ENCODE measurements around the gene DNAJB12.
"Not testable (repeated sequence)": the region's sequence is repeated elsewhere in the genome, so short reads cannot be mapped to it uniquely, and the experiment has no call there.

DNAJB12 gene

DNA sequence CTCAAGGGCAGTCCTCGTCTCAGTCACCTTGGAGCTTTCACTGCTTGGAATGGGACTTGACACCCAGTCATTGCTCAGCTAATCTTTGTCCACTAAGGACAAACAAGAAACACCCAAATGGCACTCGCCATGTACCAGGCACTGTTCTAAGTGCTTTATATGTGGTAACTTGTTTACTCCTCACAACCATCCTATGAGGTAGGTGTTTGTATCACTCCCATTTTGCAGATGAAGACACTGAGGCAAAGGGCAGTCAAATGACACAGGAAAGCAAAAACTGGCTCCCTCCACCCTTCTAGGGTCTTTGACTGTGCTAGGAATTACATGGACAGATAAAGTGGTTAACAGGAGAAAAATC lies 24.7 kb downstream of the DNAJB12 start:
- no peak overlapping the region for H3K4me3 ChIP-seq (ENCODE audit: low read length)
- no peak for TF ChIP-seq ZNF274 (IDR thresholded peaks at IDR 0.05; ENCODE audit: low read depth, low read length)

DNA sequence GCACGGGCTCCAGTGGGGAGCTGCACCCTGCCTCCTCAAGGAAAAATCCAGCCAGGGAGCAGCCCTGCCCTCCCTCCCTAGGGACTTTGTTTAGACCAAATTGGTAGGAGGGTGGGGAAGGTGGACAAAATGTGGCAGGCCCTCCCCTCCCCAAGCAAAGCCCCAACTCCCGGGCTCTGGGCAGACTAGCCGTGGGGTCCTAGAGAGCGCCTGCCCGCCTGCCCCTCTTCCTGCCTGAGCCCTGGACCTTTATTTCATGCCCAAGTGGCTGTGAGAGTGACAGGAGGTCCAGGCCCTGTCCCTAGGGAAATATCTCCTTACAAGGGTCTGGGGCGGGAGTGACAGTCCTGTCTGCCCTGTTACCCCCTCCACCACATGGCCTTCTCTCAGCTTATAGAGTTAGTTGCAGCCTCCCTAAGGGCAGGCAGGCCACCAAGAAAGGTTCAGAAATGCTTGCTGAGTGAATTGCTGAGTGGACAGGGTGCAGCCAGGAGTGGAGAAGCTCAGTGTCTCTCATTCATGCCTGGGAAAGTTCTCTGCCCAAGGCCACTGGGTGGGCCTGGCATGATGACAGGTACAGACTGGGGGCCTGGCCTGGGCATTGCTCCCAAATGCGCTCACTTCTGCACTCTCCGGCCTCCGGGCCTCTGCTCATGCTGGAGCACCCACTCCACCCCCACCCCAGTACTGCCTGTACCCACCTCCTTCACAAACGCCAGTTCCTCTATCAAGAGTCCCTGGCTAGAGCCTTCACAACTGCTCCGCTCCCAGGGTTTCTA lies 25.2 kb downstream of the DNAJB12 start:
- H3K4me3 ChIP-seq (ENCODE audit: low read length), result no peak overlapping the region
- no peak for TF ChIP-seq ZNF274 (IDR thresholded peaks at IDR 0.05; ENCODE audit: low read depth, low read length)

GRCh38 chr10:72328829-72329204 lies 25.9 kb downstream of the DNAJB12 start:
- no peak overlapping the region for H3K4me3 ChIP-seq (ENCODE audit: low read length)
- TF ChIP-seq ZNF274 (IDR thresholded peaks at IDR 0.05; ENCODE audit: low read depth, low read length), result no peak

DNA sequence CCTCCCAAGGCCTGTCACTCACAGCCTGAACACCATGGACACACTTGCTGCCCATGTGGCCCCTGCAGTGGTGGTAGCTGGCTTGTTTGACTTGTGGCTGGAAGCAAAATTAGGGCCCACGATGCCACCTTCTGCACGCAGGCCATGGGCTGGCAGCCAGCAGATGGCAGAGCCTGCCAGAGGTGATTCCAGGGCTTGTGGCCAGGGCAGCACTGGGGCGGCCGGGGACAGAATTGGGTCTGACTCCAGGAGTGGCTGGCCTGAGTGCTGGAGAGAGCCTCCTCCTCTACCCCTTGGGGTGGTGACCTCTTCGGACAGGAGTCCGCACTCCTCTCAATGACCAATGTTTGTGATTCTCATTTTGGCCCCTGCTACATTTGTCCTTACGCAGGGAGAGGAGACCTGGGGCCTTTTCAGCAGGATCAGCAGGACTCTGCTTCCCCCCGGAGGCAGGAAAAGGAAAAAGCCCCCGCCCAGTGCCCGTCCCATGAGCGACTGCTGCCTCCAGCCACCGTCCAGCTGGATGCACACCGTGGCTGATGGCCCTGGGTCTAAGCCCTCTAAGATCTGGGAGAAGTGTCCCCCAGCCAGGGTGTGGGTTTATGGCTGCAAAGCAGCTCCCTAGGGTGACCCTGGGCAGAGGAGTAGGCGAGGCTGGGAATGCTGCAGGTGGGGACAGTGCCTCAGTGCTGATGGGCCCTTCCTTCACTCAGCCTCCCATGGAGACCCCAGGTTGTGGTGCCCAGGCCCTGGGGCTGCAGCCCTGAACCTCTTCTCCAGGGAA lies 26.5 kb downstream of the DNAJB12 start:
- no peak for TF ChIP-seq ZNF274 (IDR thresholded peaks at IDR 0.05; ENCODE audit: low read depth, low read length)
- no peak overlapping the region for H3K4me3 ChIP-seq (ENCODE audit: low read length)

DNA sequence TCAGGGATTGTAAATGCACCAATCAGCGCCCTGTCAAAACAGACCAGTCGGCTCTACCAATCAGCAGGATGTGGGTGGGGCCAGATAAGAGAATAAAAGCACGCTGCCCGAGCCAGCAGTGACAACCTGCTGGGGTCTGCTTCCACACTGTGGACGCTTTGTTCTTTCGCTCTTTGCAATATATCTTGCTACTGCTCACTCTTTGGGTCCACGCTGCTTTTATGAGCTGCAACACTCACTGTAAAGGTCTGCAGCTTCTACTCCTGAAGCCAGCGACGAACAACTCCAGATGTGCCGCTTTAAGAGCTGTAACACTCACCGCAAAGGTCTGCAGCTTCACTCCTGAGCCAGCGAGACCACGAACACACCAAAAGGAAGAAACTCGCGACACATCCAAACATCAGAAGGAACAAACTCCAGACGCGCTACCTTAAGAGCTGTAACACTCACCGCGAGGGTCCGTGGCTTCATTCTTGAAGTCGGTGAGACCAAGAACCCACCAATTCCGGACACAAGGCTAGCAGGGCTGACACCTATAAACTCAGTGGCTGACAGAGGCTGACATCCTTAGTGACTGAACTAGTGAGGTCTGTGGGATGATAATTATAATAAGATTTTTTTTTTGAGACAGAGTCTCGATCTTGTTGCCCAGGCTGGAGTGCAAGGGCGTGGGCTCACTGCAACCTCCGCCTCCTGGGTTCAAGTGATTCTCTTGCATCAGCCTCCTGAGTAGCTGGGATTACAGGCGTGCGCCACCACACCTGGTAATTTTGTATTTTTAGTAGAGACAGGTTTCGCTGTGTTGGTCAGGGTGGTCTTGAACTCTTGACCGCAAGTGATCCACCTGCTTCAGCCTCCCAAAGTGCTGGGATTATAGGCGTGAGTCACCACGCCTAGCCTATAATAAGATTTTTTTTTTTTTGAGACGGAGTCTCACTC lies 27.8 kb downstream of the DNAJB12 start:
- not testable (repeated sequence) for H3K4me3 ChIP-seq (ENCODE audit: low read length)

DNA sequence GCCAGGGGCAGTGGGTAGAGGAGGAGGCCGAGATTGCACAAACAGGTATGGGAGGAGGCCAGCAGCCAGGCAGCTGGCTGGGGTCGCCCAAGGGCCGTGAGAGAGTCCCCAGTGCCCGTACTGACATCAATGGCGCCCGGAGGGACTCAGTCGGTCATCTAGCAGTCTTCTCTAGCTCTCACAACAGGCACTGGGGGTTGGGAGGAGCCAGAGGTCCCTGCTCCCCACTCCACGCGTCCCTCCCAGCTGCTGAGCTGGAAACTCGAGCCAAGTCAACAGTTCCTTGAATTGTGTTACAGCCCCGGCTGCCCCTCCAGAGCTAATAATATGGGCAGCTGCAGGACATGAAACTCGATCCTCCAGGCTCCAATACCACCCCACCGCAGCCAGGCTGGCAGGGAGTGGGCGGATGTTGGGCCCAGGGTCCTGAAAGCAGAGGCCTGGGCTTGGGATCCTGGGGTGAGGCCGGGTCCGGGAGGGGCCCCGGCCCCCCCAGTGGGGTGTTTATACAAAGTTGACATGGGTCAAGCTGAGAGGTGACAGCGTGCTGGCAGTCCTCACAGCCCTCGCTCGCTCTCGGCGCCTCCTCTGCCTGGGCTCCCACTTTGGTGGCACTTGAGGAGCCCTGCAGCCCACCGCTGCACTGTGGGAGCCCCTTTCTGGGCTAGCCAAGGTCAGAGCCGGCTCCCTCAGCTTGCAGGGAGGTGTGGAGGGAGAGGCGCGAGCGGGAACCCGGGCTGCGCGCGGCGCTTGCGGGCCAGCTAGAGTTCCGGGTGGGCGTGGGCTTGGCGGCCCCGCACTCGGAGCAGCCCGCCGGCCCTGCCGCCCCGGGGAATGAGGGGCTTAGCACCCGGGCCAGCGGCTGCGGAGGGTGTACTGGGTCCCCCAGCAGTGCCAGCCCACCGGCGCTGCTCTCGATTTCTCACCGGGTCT lies 29.2 kb downstream of the DNAJB12 start:
- H3K4me3 ChIP-seq (ENCODE audit: low read length), result not testable (repeated sequence)

- no peak for TF ChIP-seq ZNF274 (IDR thresholded peaks at IDR 0.05; ENCODE audit: low read depth, low read length)
- no peak overlapping the region for H3K4me3 ChIP-seq (ENCODE audit: low read length)
Observed at GRCh38 chr10:72323771-72324191, 30.9 kb downstream of the DNAJB12 start.

DNA sequence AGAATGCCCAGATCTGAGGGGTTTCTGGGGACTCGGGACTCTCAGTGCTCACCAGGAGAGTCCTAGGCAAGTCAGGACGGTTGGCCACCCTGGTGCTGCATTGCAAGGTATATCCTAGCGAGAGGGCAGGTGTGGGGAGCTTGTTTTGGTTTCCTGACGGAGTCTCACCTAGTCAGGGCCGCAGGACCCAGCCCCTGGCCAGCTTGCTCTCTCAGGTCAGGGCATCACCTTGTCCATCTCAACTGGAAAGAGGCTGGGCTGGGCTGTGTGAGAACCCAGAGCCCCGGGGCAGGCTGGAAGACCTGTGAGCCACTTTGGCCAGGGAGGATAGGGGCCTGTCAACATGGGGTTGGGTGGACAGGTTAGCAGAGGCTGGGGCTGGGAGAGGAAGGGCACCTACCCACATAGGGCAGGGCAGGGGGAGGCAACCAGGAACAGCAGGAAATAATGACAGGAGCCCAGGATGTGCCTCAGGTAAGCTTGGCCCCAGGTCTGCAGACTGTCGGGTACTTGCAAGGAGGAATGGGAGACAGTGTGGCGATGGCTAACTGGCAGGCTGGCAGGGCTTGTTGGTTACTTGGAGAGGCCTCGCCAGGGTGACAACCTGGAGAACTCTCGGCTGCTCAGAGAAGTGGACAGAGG lies 31.5 kb downstream of the DNAJB12 start:
- TF ChIP-seq ZNF274 (IDR thresholded peaks at IDR 0.05; ENCODE audit: low read depth, low read length), result no peak
- no peak overlapping the region for H3K4me3 ChIP-seq (ENCODE audit: low read length)

DNA sequence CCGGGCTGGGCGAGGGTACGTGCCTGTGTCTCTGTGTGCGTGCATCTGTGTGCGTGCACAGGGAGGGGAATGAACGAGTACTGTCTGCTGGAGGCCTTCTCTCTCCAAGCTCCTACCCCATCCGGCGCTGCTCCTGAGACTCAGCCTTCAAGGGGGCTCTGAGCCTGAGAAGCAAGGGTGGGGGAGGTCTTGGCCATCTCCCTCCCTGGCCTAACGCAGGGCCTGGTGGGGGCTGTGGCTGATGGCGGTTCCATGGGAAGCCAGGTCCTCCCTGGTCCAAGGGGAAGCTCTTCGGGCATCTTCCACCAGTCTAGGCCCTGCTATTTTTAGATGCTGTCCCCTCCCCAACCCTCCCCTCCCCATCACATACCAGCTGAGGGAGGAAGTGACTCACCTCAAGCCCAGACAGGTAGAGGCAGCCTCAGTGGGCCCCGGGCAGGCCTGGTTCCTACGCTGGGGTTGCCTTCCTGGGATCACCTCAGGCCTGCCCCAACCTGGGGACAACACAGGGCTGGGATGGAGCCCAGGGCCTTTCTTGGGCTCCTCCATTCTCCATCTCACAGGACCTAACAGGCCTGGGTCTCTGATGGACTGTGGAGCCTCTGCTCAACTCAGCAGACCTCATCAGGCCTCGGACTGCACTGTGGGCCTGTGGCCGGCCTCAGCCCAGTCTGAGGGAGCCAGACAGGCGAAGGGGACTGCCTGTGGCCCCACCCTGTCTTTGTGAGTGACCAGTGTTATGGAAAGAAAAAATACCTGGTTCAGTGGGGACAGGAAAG lies 32.2 kb downstream of the DNAJB12 start:
- no peak overlapping the region for H3K4me3 ChIP-seq (ENCODE audit: low read length)
- no peak for TF ChIP-seq ZNF274 (IDR thresholded peaks at IDR 0.05; ENCODE audit: low read depth, low read length)

- TF ChIP-seq ZNF274 (IDR thresholded peaks at IDR 0.05; ENCODE audit: low read depth, low read length), result no peak
- H3K4me3 ChIP-seq (ENCODE audit: low read length), result no peak overlapping the region
Observed at GRCh38 chr10:72322030-72322279, 32.8 kb downstream of the DNAJB12 start.

- no peak for TF ChIP-seq ZNF274 (IDR thresholded peaks at IDR 0.05; ENCODE audit: low read depth, low read length)
- H3K4me3 ChIP-seq (ENCODE audit: low read length), result no peak overlapping the region
Observed at GRCh38 chr10:72321248-72322029, 33.3 kb downstream of the DNAJB12 start.

DNA sequence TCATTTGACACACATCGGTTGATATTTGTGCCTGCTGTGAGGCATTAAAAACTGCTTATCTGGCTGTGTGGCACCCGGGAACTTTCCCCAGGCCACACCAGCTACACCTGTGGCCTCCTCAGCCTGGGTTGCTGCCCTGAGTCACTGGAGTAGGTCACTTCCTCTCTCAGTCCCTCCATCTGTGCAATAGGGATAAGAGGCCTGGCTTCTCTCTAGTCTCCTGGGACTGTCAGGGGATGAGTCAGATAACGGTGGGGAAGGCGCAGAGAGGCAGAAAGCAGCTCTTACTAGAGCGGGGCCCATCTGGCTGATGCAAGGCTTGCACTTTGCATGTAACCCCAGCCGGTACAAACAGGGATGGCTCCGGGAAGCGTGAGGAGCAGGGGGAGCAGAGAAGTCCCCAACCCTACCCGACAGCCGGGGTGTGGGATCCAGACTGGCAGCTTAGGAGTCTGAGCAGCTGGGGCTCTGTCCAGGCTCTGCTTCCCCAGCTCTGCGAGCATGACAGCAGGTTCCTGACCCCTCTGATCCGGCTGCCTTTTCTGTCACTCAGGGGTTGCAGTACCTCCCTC lies 34.0 kb downstream of the DNAJB12 start:
- no peak for TF ChIP-seq ZNF274 (IDR thresholded peaks at IDR 0.05; ENCODE audit: low read depth, low read length)
- no peak overlapping the region; the same call in 1 of the 2 replicates for H3K4me3 ChIP-seq (ENCODE audit: low read length)
